Fibroblast of lung (primary cell): ENCODE data around the gene ZNF775. TPM values are rescaled to one million over a fixed set of nuclear protein-coding genes. Genes with fewer than 3 reads are reported as not detected.
"Not testable (repeated sequence)": the region's sequence is repeated elsewhere in the genome, so short reads cannot be mapped to it uniquely, and the experiment has no call there.

Experiments
- DNase-seq, 2 donors: peaks; one replicate each; pipeline versions ENCODE4 v3.0.0 to v3.0.0-alpha.2; 2010; ENCODE audit warnings: low read depth in 2 of 2
- H2AFZ ChIP-seq: 2 replicates; pipeline ENCODE4 v1.5.1; 2012; ENCODE audit warnings: low read length, control low read depth, inconsistent platforms
- H3K27ac ChIP-seq: 2 replicates; pipeline ENCODE4 v1.5.1; 2011; ENCODE audit warnings: low read length, control low read depth; ENCODE audit not compliant: insufficient read depth
- H3K27me3 ChIP-seq: 2 replicates; pipeline ENCODE4 v1.5.1; 2011; ENCODE audit warnings: mild to moderate bottlenecking, low read length; ENCODE audit not compliant: control insufficient read depth, insufficient read depth
- H3K36me3 ChIP-seq: 2 replicates; pipeline ENCODE4 v1.5.1; 2011; ENCODE audit warnings: low read length; ENCODE audit not compliant: control insufficient read depth, insufficient read depth
- H3K4me1 ChIP-seq: 2 replicates; pipeline ENCODE4 v1.5.1; 2011; ENCODE audit warnings: low read length; ENCODE audit not compliant: control insufficient read depth, insufficient read depth; ENCODE audit errors: extremely low read depth
- H3K4me2 ChIP-seq: 2 replicates; pipeline ENCODE4 v1.5.1; 2011; ENCODE audit warnings: low read length, control low read depth; ENCODE audit not compliant: insufficient read depth; ENCODE audit errors: extremely low read depth
- H3K4me3 ChIP-seq, 4 experiments: fragments of 200-600 bp in 1 of 4; sonication (generic) in 1 of 4; replicated peaks in 1 of 4; 2 replicates each; pipeline ENCODE4 v1.5.1; 2011 to 2016; ENCODE audit warnings: low read length in 4 of 4, low read depth in 3 of 4, mild to moderate bottlenecking in 3 of 4, control low read depth in 2 of 4, inconsistent platforms in 1 of 4, mixed read lengths in 1 of 4; ENCODE audit not compliant: insufficient read depth in 1 of 4; ENCODE audit errors: control extremely low read depth in 1 of 4
- H3K79me2 ChIP-seq: 2 replicates; pipeline ENCODE4 v1.5.1; 2012; ENCODE audit warnings: mild to moderate bottlenecking, low read length, inconsistent platforms; ENCODE audit not compliant: control insufficient read depth, insufficient read depth
- H3K9ac ChIP-seq: 2 replicates; pipeline ENCODE4 v1.5.1; 2011; ENCODE audit warnings: mild to moderate bottlenecking, low read length, control low read depth; ENCODE audit not compliant: insufficient read depth
- H3K9me3 ChIP-seq: 2 replicates; pipeline ENCODE4 v1.5.1; 2012; ENCODE audit warnings: low read depth, low read length; ENCODE audit not compliant: control insufficient read depth, insufficient read depth
- H4K20me1 ChIP-seq: 2 replicates; pipeline ENCODE4 v1.5.1; 2011; ENCODE audit warnings: low read length; ENCODE audit not compliant: control insufficient read depth, insufficient read depth; ENCODE audit errors: extremely low read depth
- EZH2 ChIP-seq: IDR thresholded peaks from 2 replicates; pipeline ENCODE4 v1.5.1; 2012; ENCODE audit warnings: low read length, control low read depth, mild to moderate bottlenecking; ENCODE audit errors: missing control alignments
- polyA plus RNA-seq, 2 donors: library from polyadenylated mRNA; depleted of rRNA in 1 of 2; stranded (reverse) in 1 of 2; unstranded in 1 of 2; fragments of >200 nt; gene quantifications; 2 replicates each; pipeline ENCODE4 v1.2.1, GENCODE V29; 2011 to 2012; ENCODE audit warnings: missing spikeins in 1 of 2
- total RNA-seq: library from RNA; depleted of rRNA; stranded (reverse); fragments of >200 nt; gene quantifications from 2 replicates; pipeline ENCODE4 v1.2.1, GENCODE V29; 2014
- TF ChIP-seq, protein P1 (sequence below), 2 donors: IDR thresholded peaks in 1 of 2; conservative IDR thresholded peaks in 1 of 2; 1 replicate in 1 of 2; 2 replicates in 1 of 2; pipeline ENCODE4 v1.5.1; 2011 to 2012; ENCODE audit warnings: low read length in 2 of 2, control low read depth in 1 of 2, inconsistent platforms in 1 of 2, low read depth in 1 of 2, mild to moderate bottlenecking in 1 of 2

The ZNF775 gene
- total and polyA plus RNA-seq, 2 donors (not counting 1 experiment from before 2014, with no cell fraction given): 1.2 to 9.6 TPM

DNA sequence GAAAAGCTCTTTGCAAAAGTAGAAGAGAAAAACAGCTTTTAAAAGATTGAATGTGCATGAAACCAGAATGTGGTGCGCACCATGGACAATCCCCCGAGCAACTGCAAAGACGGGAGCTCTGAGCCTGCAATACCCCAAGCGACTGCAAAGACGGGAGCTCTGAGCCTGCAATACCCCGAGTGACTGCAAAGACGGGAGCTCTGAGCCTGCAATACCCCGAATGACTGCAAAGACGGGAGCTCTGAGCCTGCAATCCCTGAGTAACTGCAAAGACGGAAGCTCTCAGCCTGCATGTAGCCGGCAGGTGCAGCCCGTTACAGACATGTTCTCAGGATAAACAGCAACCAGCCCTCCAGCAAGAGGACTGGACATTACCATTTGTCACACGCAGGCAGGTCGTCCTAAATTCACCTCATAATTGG, 6.2 kb downstream of the ZNF775 start:
- Histone ChIP-seq H2AFZ (no peak overlapping the region), H3K27ac (no peak overlapping the region), H3K4me3 (no peak overlapping the region), H3K9me3 (no peaks in the 10 kb centered on the region), H3K4me1 (peaks cover 7% of the 10 kb centered on the region), H3K9ac (no peak overlapping the region), H4K20me1 (no peaks in the 10 kb centered on the region), H3K79me2 (peaks cover 5% of the 10 kb centered on the region), H3K4me2 (no peak overlapping the region), H3K36me3 (no peaks in the 10 kb centered on the region), H3K27me3 (no peaks in the 10 kb centered on the region)
- TF ChIP-seq, protein P1, sequence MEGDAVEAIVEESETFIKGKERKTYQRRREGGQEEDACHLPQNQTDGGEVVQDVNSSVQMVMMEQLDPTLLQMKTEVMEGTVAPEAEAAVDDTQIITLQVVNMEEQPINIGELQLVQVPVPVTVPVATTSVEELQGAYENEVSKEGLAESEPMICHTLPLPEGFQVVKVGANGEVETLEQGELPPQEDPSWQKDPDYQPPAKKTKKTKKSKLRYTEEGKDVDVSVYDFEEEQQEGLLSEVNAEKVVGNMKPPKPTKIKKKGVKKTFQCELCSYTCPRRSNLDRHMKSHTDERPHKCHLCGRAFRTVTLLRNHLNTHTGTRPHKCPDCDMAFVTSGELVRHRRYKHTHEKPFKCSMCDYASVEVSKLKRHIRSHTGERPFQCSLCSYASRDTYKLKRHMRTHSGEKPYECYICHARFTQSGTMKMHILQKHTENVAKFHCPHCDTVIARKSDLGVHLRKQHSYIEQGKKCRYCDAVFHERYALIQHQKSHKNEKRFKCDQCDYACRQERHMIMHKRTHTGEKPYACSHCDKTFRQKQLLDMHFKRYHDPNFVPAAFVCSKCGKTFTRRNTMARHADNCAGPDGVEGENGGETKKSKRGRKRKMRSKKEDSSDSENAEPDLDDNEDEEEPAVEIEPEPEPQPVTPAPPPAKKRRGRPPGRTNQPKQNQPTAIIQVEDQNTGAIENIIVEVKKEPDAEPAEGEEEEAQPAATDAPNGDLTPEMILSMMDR (conservative IDR thresholded peaks at IDR 0.05 in 1 of 2, IDR thresholded peaks at IDR 0.05 in 1 of 2; ENCODE audit: low read depth in 1 of 2, low read length in 2 of 2): no peak
- TF ChIP-seq EZH2: no peak
- no peak for DNase-seq

DNA sequence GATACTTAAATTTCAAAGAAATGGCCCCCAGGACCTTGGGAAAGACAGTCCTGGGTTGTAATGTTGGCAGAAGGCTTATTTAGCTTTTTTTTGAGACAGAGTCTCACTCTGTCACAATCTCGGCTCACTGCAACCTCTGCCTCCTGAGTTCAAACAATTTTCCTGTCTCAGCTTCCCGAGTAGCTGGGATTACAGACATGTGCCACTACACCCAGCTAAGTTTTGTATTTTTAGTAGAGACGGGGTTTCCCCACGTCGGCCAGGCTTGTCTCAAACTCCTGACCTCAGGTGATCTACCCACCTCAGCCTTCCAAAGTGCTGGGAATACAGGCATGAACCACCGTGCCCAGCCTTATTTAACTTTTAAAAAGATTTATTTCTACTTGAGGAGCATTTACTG, 6.8 kb downstream of the ZNF775 start:
- not testable (repeated sequence) for H3K9ac ChIP-seq, H2AFZ ChIP-seq, H4K20me1 ChIP-seq, H3K9me3 ChIP-seq, H3K36me3 ChIP-seq, H3K4me3 ChIP-seq, H3K27me3 ChIP-seq, H3K4me2 ChIP-seq, H3K27ac ChIP-seq, H3K4me1 ChIP-seq, H3K79me2 ChIP-seq, DNase-seq

DNA sequence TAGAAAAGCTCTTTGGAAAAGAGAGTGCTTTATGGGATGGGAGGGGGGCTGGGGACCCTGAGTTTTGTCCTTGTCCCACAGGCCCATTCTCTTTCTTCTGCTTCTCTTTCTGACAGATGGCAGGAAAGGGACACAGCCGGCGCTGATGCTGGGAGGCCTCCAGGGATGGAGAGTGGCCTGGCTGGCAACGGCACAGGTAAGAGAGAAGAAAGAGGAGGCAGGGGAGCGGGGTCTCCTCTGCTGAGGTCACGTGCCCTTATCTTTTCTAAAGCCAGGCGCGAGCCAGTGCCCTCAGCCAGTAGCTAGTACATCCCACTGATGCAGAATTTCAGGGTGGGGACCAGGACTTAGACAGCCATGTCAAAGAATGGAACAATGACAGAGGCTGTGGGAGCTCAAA, 9.2 kb downstream of the ZNF775 start:
- TF ChIP-seq, protein P1 (conservative IDR thresholded peaks at IDR 0.05 in 1 of 2, IDR thresholded peaks at IDR 0.05 in 1 of 2; ENCODE audit: low read depth in 1 of 2, low read length in 2 of 2): no peak
- TF ChIP-seq EZH2: no peak
- H3K36me3 ChIP-seq: no peaks in the 10 kb centered on the region
- H3K9ac ChIP-seq: no peak overlapping the region
- H3K4me2 ChIP-seq: no peak overlapping the region
- peaks cover 3% of the 10 kb centered on the region for H3K4me1 ChIP-seq
- no peaks in the 10 kb centered on the region for H4K20me1 ChIP-seq
- no peaks in the 10 kb centered on the region for H3K27me3 ChIP-seq
- H3K79me2 ChIP-seq: no peaks in the 10 kb centered on the region
- H3K4me3 ChIP-seq: no peak overlapping the region
- no peak for DNase-seq
- H3K27ac ChIP-seq: no peak overlapping the region
- no peaks in the 10 kb centered on the region for H3K9me3 ChIP-seq
- H2AFZ ChIP-seq: no peak overlapping the region
